ACC112 (cell line): ENCODE data around the gene ELOVL7.
"Not testable (repeated sequence)": the region's sequence is repeated elsewhere in the genome, so short reads cannot be mapped to it uniquely, and the experiment has no call there.

Experiments used
- H2AFZ ChIP-seq: fragments of 200-600 bp; sonication (generic); one replicate; pipeline ENCODE4 v1.6.0; 2017; ENCODE audit warnings: antibody characterized with exemption, low read length; ENCODE audit not compliant: unreplicated experiment
- H3K27ac ChIP-seq: fragments of 200-600 bp; sonication (generic); 2 replicates; pipeline ENCODE4 v1.5.1; 2014; ENCODE audit warnings: low read depth, mild to moderate bottlenecking, antibody characterized with exemption, low read length, moderate library complexity
- H3K27me3 ChIP-seq: fragments of 200-600 bp; sonication (generic); 2 replicates; pipeline ENCODE4 v1.6.1; 2014; ENCODE audit warnings: mild to moderate bottlenecking, antibody characterized with exemption, low read length, moderate library complexity, mixed read lengths; ENCODE audit not compliant: insufficient read depth
- H3K36me3 ChIP-seq: fragments of 200-600 bp; sonication (generic); 2 replicates; pipeline ENCODE4 v1.6.1; 2016; ENCODE audit warnings: mild to moderate bottlenecking, antibody characterized with exemption, low read length, moderate library complexity, mixed read lengths; ENCODE audit not compliant: insufficient read depth
- H3K4me1 ChIP-seq: fragments of 200-600 bp; sonication (generic); one replicate; pipeline ENCODE4 v1.6.1; 2016; ENCODE audit warnings: low read length, mixed read lengths; ENCODE audit not compliant: insufficient read depth, unreplicated experiment, control insufficient read depth
- H3K4me3 ChIP-seq: fragments of 200-600 bp; sonication (generic); 2 replicates; pipeline ENCODE4 v1.5.1; 2014; ENCODE audit warnings: mild to moderate bottlenecking, low read depth, low read length
- H3K79me2 ChIP-seq: fragments of 200-600 bp; sonication (generic); one replicate; pipeline ENCODE4 v1.6.0; 2016; ENCODE audit warnings: low read length; ENCODE audit not compliant: control insufficient read depth, unreplicated experiment, insufficient read depth

Gene ELOVL7

DNA sequence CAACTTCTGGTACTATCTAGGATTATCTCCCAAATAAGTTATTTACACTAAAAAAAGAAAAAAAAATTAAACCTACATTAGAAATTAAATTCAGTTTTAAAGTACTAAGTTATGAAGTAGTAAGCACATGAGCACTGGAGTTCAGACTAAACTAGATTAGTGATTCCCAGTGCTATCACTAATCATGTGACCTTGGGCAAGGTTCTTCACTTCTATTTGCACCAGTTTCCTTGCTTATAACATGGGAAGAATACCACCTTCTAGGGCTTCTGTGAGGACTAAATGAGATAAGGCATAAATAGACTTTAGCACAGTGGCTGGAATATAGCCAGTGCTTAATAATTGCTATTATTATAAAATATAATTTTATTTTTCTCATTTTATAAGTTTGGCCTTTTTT lies 10.5 kb downstream of the ELOVL7 start:
- Histone ChIP-seq H3K36me3 (no peaks in the 10 kb centered on the region), H3K4me1 (peaks cover 8% of the 10 kb centered on the region), H3K4me3 (no peak overlapping the region), H3K27me3 (peaks cover 3% of the 10 kb centered on the region; the same call in 1 of the 2 replicates), H3K27ac (no peak overlapping the region), H2AFZ (no peak overlapping the region), H3K79me2 (no peaks in the 10 kb centered on the region)

DNA sequence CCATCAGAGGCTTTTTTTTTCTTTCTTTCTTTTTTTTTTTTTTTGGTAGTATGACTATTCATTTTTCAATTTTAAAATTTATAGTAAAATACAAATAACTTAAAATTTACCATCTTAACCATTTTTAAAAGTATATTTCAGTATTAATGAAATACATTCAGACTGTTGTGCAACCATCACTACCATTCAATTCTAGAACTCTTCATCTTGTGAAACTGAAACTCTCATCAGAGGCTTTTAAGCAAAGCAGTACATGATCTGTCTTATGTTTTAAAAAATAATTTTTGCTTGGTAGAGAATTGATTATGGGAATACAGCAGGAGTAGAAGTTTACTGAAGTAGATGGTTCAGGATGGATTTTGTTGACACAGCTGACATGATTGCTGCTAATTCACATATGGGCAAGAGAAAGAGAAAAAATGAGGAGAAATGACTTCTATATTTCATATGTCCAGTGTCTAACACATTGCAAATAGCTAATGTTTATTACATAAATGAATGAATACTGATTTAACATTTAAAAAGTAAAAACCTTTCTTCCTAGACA lies 13.4 kb downstream of the ELOVL7 start:
- H3K27ac ChIP-seq, result no peak overlapping the region
- no peaks in the 10 kb centered on the region for H3K36me3 ChIP-seq
- H3K27me3 ChIP-seq, result no peaks in the 10 kb centered on the region
- no peak overlapping the region for H2AFZ ChIP-seq
- H3K79me2 ChIP-seq, result no peaks in the 10 kb centered on the region
- H3K4me3 ChIP-seq, result no peak overlapping the region
- peaks cover 14% of the 10 kb centered on the region for H3K4me1 ChIP-seq

GRCh38 chr5:60829490-60830266 lies 14.4 kb downstream of the ELOVL7 start:
- no peaks in the 10 kb centered on the region for H3K27me3 ChIP-seq
- no peaks in the 10 kb centered on the region for H3K79me2 ChIP-seq
- no peaks in the 10 kb centered on the region for H3K36me3 ChIP-seq
- no peak overlapping the region for H3K27ac ChIP-seq
- peaks cover 9% of the 10 kb centered on the region for H3K4me1 ChIP-seq
- no peak overlapping the region for H3K4me3 ChIP-seq
- no peak overlapping the region for H2AFZ ChIP-seq

DNA sequence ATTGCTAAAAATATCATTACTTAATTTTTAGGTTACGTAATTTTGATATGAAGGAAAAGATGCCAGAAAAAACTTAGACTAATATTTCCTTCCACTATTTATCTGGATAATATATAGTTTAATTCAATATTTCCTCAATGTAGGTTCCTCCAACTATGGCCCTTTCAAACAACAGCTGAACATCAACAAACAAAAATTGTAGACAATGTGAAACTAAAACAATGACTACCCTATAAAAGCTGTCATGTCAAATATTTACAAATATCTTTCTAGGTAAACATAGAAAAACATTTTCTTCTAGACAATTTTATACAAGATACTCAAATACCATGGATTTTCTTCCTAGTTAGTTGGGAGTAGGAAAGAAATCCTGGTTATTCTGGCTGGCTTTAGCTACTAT lies 16.9 kb downstream of the ELOVL7 start:
- Histone ChIP-seq H3K79me2 (no peaks in the 10 kb centered on the region), H3K4me3 (no peak overlapping the region), H3K4me1 (peaks cover 9% of the 10 kb centered on the region), H3K27ac (no peak overlapping the region), H3K36me3 (no peaks in the 10 kb centered on the region), H3K27me3 (no peaks in the 10 kb centered on the region), H2AFZ (no peak overlapping the region)

DNA sequence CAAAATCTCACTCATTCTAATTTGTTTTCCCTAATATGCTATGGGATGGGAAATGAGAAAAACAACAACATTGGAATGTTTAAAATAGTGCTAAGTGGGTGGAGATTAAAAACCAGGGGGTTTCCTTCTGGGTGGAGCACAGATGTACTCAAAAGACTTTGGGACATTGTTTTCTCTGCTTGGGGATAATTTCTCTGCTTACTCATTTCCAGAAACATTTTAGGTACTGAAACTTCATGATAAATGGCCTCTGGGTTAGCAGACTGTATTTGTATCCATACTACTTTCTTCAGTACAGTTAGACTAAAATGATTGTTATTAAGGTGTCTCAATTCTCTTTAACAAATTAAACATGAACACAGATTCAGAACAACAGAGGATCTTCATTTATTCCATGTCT lies 17.4 kb downstream of the ELOVL7 start:
- Histone ChIP-seq H3K4me3 (no peak overlapping the region), H2AFZ (no peak overlapping the region), H3K4me1 (peaks cover 9% of the 10 kb centered on the region), H3K27ac (no peak overlapping the region), H3K27me3 (no peaks in the 10 kb centered on the region), H3K79me2 (no peaks in the 10 kb centered on the region), H3K36me3 (no peaks in the 10 kb centered on the region)

- H3K27ac ChIP-seq, result no peak overlapping the region
- H3K4me1 ChIP-seq, result peaks cover 9% of the 10 kb centered on the region
- H2AFZ ChIP-seq, result no peak overlapping the region
- no peaks in the 10 kb centered on the region for H3K27me3 ChIP-seq
- H3K79me2 ChIP-seq, result no peaks in the 10 kb centered on the region
- H3K36me3 ChIP-seq, result no peaks in the 10 kb centered on the region
- H3K4me3 ChIP-seq, result no peak overlapping the region
Observed at GRCh38 chr5:60823574-60823973, 20.5 kb downstream of the ELOVL7 start.

- H3K27me3 ChIP-seq, result no peaks in the 10 kb centered on the region
- H3K4me3 ChIP-seq, result no peak overlapping the region
- no peak overlapping the region for H3K27ac ChIP-seq
- H3K79me2 ChIP-seq, result no peaks in the 10 kb centered on the region
- no peaks in the 10 kb centered on the region for H3K36me3 ChIP-seq
- H2AFZ ChIP-seq, result no peak overlapping the region
- H3K4me1 ChIP-seq, result peaks cover 10% of the 10 kb centered on the region
Observed at GRCh38 chr5:60822285-60822556, 21.8 kb downstream of the ELOVL7 start.

GRCh38 chr5:60821488-60822284 lies 22.4 kb downstream of the ELOVL7 start:
- Histone ChIP-seq H3K27ac (no peak overlapping the region), H3K4me1 (peaks cover 8% of the 10 kb centered on the region), H2AFZ (no peak overlapping the region), H3K4me3 (no peak overlapping the region), H3K27me3 (no peaks in the 10 kb centered on the region), H3K79me2 (no peaks in the 10 kb centered on the region), H3K36me3 (no peaks in the 10 kb centered on the region)

GRCh38 chr5:60820593-60821487 lies 23.2 kb downstream of the ELOVL7 start:
- Histone ChIP-seq H3K27ac (no peak overlapping the region), H2AFZ (no peak overlapping the region), H3K4me3 (no peak overlapping the region), H3K79me2 (no peaks in the 10 kb centered on the region), H3K4me1 (peaks cover 3% of the 10 kb centered on the region), H3K36me3 (no peaks in the 10 kb centered on the region), H3K27me3 (no peaks in the 10 kb centered on the region)

GRCh38 chr5:60816138-60816537 lies 27.9 kb downstream of the ELOVL7 start:
- not testable (repeated sequence) for H3K27me3 ChIP-seq, H3K79me2 ChIP-seq, H3K4me1 ChIP-seq, H3K4me3 ChIP-seq, H3K27ac ChIP-seq, H3K36me3 ChIP-seq
- peak overlapping the region; percentile 30 for H2AFZ ChIP-seq
